GM23338 (cell line): Measurements from ENCODE around the gene ATXN2. TPM values are rescaled to one million over a fixed set of nuclear protein-coding genes. Genes with fewer than 3 reads are reported as not detected.

Source experiments
- ATAC-seq: fragments of 200-7000 bp; cut with Tn5 transposase; 3 replicates; pipeline ENCODE4 v1.9.1; 2020
- DNase-seq: peaks from one replicate; pipeline ENCODE4 v3.0.0-alpha.2; 2015; ENCODE audit warnings: low spot score
- H2AFZ ChIP-seq: fragments of 200-600 bp; sonication (generic); 2 replicates; pipeline ENCODE4 v1.8.0; 2016; ENCODE audit warnings: antibody characterized with exemption, mild to moderate bottlenecking, moderate library complexity
- H3F3A ChIP-seq: fragments of 200-600 bp; sonication (generic); replicated peaks from 2 replicates; pipeline ENCODE4 v1.8.0; 2017; ENCODE audit warnings: antibody characterized with exemption, mixed run types, low read depth
- H3K27ac ChIP-seq: fragments of 200-600 bp; sonication (generic); 2 replicates; pipeline ENCODE4 v1.6.1; 2016; ENCODE audit warnings: low read depth
- H3K27me3 ChIP-seq: fragments of 200-600 bp; sonication (generic); 2 replicates; pipeline ENCODE4 v1.8.0; 2016; ENCODE audit warnings: mild to moderate bottlenecking, mixed run types, moderate library complexity; ENCODE audit not compliant: insufficient read depth
- H3K36me3 ChIP-seq: fragments of 200-600 bp; sonication (generic); 2 replicates; pipeline ENCODE4 v1.8.0; 2016; ENCODE audit warnings: mild to moderate bottlenecking; ENCODE audit not compliant: insufficient read depth
- H3K4me1 ChIP-seq: fragments of 200-600 bp; sonication (generic); 2 replicates; pipeline ENCODE4 v1.8.0; 2016; ENCODE audit warnings: mild to moderate bottlenecking, moderate library complexity; ENCODE audit not compliant: insufficient read depth
- H3K4me2 ChIP-seq: fragments of 200-600 bp; sonication (generic); 2 replicates; pipeline ENCODE4 v1.7.1; 2017; ENCODE audit warnings: mixed run types
- H3K4me3 ChIP-seq: fragments of 200-600 bp; sonication (generic); 2 replicates; pipeline ENCODE4 v1.6.1; 2016; ENCODE audit warnings: mixed run types
- H3K79me2 ChIP-seq: fragments of 200-600 bp; sonication (generic); replicated peaks from 2 replicates; pipeline ENCODE4 v1.8.0; 2017; ENCODE audit warnings: mild to moderate bottlenecking; ENCODE audit not compliant: insufficient read depth
- H3K9me2 ChIP-seq: fragments of 200-600 bp; sonication (generic); 2 replicates; pipeline ENCODE4 v1.8.0; 2017; ENCODE audit not compliant: insufficient read depth
- H4K20me1 ChIP-seq: fragments of 200-600 bp; sonication (generic); replicated peaks from 2 replicates; pipeline ENCODE4 v1.8.0; 2017; ENCODE audit warnings: mild to moderate bottlenecking; ENCODE audit not compliant: insufficient read depth
- H3K27ac Mint-ChIP-seq: 2 replicates; pipeline ENCODE4 v1.8.0; 2020; ENCODE audit warnings: inconsistent platforms, mild to moderate bottlenecking, moderate library complexity, mixed read lengths
- H3K27me3 Mint-ChIP-seq: 3 replicates; pipeline ENCODE4 v1.8.0; 2022; ENCODE audit warnings: low read depth, mild to moderate bottlenecking, moderate library complexity, mixed read lengths, inconsistent platforms; ENCODE audit not compliant: insufficient read depth, poor library complexity
- H3K36me3 Mint-ChIP-seq: 3 replicates; pipeline ENCODE4 v1.8.0; 2021; ENCODE audit warnings: low read depth, mild to moderate bottlenecking, inconsistent platforms, moderate library complexity, mixed read lengths
- H3K4me1 Mint-ChIP-seq: 3 replicates; pipeline ENCODE4 v1.8.0; 2020; ENCODE audit warnings: mild to moderate bottlenecking, inconsistent platforms, mixed read lengths
- H3K4me3 Mint-ChIP-seq: 3 replicates; pipeline ENCODE4 v1.8.0; 2021; ENCODE audit warnings: moderate library complexity, mild to moderate bottlenecking, inconsistent platforms, mixed read lengths
- H3K9me3 Mint-ChIP-seq: 3 replicates; pipeline ENCODE4 v1.8.0; 2020; ENCODE audit warnings: moderate library complexity, mild to moderate bottlenecking, inconsistent platforms, mixed read lengths
- CREB1 ChIP-seq: fragments of 250-450 bp; sonication (Bioruptor Pico); IDR thresholded peaks from 2 replicates; pipeline ENCODE4 v1.5.0; 2020; ENCODE audit warnings: low read depth, mild to moderate bottlenecking, moderate library complexity
- EZH2 ChIP-seq: fragments of 200-600 bp; sonication (generic); IDR thresholded peaks from one replicate; pipeline ENCODE4 v1.8.0; 2017; ENCODE audit warnings: antibody characterized with exemption, mild to moderate bottlenecking, low read depth; ENCODE audit not compliant: unreplicated experiment
- EZH2phosphoT487 ChIP-seq: fragments of 200-600 bp; sonication (generic); IDR thresholded peaks from one replicate; pipeline ENCODE4 v1.8.1; 2018; ENCODE audit warnings: antibody characterized with exemption; ENCODE audit not compliant: unreplicated experiment
- JUNB ChIP-seq: IDR thresholded peaks from one replicate; pipeline ENCODE4 v1.6.1; 2016; ENCODE audit warnings: antibody characterized with exemption; ENCODE audit not compliant: unreplicated experiment
- NANOG ChIP-seq: IDR thresholded peaks from 2 replicates; pipeline ENCODE4 v1.6.1; 2016; ENCODE audit warnings: antibody characterized with exemption, borderline replicate concordance
- POLR2AphosphoS5 ChIP-seq: IDR thresholded peaks from 2 replicates; pipeline ENCODE4 v1.6.1; 2016; ENCODE audit warnings: antibody characterized with exemption, low read depth
- STAT1 ChIP-seq: IDR thresholded peaks from one replicate; pipeline ENCODE4 v1.6.1; 2016; ENCODE audit warnings: antibody characterized with exemption; ENCODE audit not compliant: unreplicated experiment
- ZNF114 ChIP-seq: fragments of 250-450 bp; sonication (Bioruptor Pico); IDR thresholded peaks from 2 replicates; pipeline ENCODE4 v1.5.0; 2020; ENCODE audit warnings: mild to moderate bottlenecking, moderate library complexity
- ZNF331 ChIP-seq: fragments of 250-450 bp; sonication (Bioruptor Pico); IDR thresholded peaks from 2 replicates; pipeline ENCODE4 v1.5.0; 2020; ENCODE audit warnings: low read depth, mild to moderate bottlenecking, moderate library complexity
- ZNF462 ChIP-seq: fragments of 250-450 bp; sonication (Bioruptor Pico); IDR thresholded peaks from 2 replicates; pipeline ENCODE4 v1.5.0; 2020; ENCODE audit warnings: mild to moderate bottlenecking, moderate library complexity
- polyA plus RNA-seq: library from polyadenylated mRNA; unstranded; fragments of >200 nt; fragmentation: Nextera tagmentation; extraction: Ambion mirVana; gene quantifications from 2 replicates; pipeline ENCODE4 v1.2.1, GENCODE V29; 2016
- total RNA-seq: library from RNA; depleted of rRNA; stranded (reverse); fragments of >200 nt; shearing (Covaris generic); gene quantifications from 2 replicates; pipeline ENCODE4 v1.2.3, GENCODE V29; 2014
- TF ChIP-seq, protein P1 (sequence below): IDR thresholded peaks from 2 replicates; pipeline ENCODE4 v1.6.1; 2016; ENCODE audit warnings: antibody characterized with exemption
- TF ChIP-seq, protein P2 (sequence below), 2 experiments: fragments of 200-600 bp in 1 of 2; sonication (generic) in 1 of 2; conservative IDR thresholded peaks; 2 replicates each; pipeline versions ENCODE4 v1.5.1 to v1.6.1; 2016 to 2017; ENCODE audit warnings: antibody characterized with exemption in 2 of 2, low read depth in 2 of 2, mild to moderate bottlenecking in 2 of 2, moderate library complexity in 1 of 2
- TF ChIP-seq, protein P3 (sequence below): IDR thresholded peaks from one replicate; pipeline ENCODE4 v1.6.1; 2018; ENCODE audit warnings: antibody characterized with exemption; ENCODE audit not compliant: unreplicated experiment

Gene ATXN2
- total and polyA plus RNA-seq, 2 experiments from 2014 or later: 44.8 to 59.5 TPM

- Mint-ChIP-seq H3K36me3 (peaks cover 52% of the 10 kb centered on the region), H3K9me3 (no peaks in the 10 kb centered on the region), H3K27me3 (peaks cover 2% of the 10 kb centered on the region), H3K4me1 (peaks cover 37% of the 10 kb centered on the region), H3K27ac (peak overlapping the region; percentile 94; the same call in 1 of the 2 replicates), H3K4me3 (no peak overlapping the region)
- H3K4me3 ChIP-seq: no peak overlapping the region
- H3K4me1 ChIP-seq: peaks cover 27% of the 10 kb centered on the region; the same call in 1 of the 2 replicates
- H3F3A ChIP-seq: peaks cover 5% of the 10 kb centered on the region
- peaks cover 14% of the 10 kb centered on the region for H3K36me3 ChIP-seq
- DNase-seq (no peak), ATAC-seq (no peak)
- no peaks in the 10 kb centered on the region for H3K27me3 ChIP-seq
- no peak for TF ChIP-seq EZH2
- no peak for TF ChIP-seq JUNB
- TF ChIP-seq STAT1: no peak
- TF ChIP-seq, protein P1, sequence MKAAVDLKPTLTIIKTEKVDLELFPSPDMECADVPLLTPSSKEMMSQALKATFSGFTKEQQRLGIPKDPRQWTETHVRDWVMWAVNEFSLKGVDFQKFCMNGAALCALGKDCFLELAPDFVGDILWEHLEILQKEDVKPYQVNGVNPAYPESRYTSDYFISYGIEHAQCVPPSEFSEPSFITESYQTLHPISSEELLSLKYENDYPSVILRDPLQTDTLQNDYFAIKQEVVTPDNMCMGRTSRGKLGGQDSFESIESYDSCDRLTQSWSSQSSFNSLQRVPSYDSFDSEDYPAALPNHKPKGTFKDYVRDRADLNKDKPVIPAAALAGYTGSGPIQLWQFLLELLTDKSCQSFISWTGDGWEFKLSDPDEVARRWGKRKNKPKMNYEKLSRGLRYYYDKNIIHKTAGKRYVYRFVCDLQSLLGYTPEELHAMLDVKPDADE: no peak
- TF ChIP-seq, protein P2, sequence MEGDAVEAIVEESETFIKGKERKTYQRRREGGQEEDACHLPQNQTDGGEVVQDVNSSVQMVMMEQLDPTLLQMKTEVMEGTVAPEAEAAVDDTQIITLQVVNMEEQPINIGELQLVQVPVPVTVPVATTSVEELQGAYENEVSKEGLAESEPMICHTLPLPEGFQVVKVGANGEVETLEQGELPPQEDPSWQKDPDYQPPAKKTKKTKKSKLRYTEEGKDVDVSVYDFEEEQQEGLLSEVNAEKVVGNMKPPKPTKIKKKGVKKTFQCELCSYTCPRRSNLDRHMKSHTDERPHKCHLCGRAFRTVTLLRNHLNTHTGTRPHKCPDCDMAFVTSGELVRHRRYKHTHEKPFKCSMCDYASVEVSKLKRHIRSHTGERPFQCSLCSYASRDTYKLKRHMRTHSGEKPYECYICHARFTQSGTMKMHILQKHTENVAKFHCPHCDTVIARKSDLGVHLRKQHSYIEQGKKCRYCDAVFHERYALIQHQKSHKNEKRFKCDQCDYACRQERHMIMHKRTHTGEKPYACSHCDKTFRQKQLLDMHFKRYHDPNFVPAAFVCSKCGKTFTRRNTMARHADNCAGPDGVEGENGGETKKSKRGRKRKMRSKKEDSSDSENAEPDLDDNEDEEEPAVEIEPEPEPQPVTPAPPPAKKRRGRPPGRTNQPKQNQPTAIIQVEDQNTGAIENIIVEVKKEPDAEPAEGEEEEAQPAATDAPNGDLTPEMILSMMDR (conservative IDR thresholded peaks at IDR 0.05; ENCODE audit: low read depth in 2 of 2): no peak
- no peak for TF ChIP-seq EZH2phosphoT487
- TF ChIP-seq NANOG: no peak
- TF ChIP-seq ZNF114 (CRISPR knock-in tag): no peak
- TF ChIP-seq ZNF462 (CRISPR knock-in tag): no peak
- no peak for TF ChIP-seq POLR2AphosphoS5
- TF ChIP-seq, protein P3, sequence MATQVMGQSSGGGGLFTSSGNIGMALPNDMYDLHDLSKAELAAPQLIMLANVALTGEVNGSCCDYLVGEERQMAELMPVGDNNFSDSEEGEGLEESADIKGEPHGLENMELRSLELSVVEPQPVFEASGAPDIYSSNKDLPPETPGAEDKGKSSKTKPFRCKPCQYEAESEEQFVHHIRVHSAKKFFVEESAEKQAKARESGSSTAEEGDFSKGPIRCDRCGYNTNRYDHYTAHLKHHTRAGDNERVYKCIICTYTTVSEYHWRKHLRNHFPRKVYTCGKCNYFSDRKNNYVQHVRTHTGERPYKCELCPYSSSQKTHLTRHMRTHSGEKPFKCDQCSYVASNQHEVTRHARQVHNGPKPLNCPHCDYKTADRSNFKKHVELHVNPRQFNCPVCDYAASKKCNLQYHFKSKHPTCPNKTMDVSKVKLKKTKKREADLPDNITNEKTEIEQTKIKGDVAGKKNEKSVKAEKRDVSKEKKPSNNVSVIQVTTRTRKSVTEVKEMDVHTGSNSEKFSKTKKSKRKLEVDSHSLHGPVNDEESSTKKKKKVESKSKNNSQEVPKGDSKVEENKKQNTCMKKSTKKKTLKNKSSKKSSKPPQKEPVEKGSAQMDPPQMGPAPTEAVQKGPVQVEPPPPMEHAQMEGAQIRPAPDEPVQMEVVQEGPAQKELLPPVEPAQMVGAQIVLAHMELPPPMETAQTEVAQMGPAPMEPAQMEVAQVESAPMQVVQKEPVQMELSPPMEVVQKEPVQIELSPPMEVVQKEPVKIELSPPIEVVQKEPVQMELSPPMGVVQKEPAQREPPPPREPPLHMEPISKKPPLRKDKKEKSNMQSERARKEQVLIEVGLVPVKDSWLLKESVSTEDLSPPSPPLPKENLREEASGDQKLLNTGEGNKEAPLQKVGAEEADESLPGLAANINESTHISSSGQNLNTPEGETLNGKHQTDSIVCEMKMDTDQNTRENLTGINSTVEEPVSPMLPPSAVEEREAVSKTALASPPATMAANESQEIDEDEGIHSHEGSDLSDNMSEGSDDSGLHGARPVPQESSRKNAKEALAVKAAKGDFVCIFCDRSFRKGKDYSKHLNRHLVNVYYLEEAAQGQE: no peak
- no peak for TF ChIP-seq CREB1 (CRISPR knock-in tag)
- no peak for TF ChIP-seq ZNF331 (CRISPR knock-in tag)
- H3K9me2 ChIP-seq: no peaks in the 10 kb centered on the region
- no peak overlapping the region for H3K4me2 ChIP-seq
- 0 out of 2 replicates have a peak overlapping the region, but pooled peaks have one; percentile 87 for H3K27ac ChIP-seq
- H3K79me2 ChIP-seq: peaks cover 89% of the 10 kb centered on the region
- H2AFZ ChIP-seq: no peak overlapping the region
- H4K20me1 ChIP-seq: peaks cover 28% of the 10 kb centered on the region
Measured at GRCh38 chr12:111420494-111420893, 178.6 kb downstream of the ATXN2 start.
